NCI-H146 (cell line): ENCODE data around the gene HGS.

Experiments used
- DNase-seq: peaks from one replicate; lab custom pipeline; 2025; lab: John Stamatoyannopoulos, UW

HGS gene

DNA sequence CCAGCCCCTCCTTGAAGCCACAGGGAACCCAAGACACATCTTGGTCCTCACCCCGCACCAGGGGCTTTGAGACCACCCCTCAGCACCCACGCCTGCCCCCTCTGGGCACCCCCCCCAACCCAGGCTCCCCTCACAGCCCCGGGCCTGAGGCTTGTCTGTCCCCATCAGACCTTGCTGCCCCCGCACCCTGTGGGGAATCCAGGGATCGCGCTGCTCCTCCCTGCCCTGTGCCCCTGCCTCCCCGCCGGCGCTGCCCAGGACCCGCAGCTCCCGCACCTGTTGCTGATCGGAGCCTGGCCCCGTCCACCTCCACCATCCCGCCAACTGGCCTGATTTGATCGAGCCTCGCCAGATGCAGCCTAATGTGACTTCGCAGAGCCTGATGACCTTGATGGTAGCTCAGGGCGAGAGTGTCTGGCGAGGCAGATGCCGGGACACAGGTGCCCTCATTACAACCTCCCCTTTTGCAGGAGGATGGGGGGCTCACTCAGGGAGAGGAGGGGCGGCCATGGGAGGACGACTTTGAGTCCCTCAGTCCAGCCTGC lies 57.3 kb downstream of the HGS start:
- peak; percentile 19 for DNase-seq

DNA sequence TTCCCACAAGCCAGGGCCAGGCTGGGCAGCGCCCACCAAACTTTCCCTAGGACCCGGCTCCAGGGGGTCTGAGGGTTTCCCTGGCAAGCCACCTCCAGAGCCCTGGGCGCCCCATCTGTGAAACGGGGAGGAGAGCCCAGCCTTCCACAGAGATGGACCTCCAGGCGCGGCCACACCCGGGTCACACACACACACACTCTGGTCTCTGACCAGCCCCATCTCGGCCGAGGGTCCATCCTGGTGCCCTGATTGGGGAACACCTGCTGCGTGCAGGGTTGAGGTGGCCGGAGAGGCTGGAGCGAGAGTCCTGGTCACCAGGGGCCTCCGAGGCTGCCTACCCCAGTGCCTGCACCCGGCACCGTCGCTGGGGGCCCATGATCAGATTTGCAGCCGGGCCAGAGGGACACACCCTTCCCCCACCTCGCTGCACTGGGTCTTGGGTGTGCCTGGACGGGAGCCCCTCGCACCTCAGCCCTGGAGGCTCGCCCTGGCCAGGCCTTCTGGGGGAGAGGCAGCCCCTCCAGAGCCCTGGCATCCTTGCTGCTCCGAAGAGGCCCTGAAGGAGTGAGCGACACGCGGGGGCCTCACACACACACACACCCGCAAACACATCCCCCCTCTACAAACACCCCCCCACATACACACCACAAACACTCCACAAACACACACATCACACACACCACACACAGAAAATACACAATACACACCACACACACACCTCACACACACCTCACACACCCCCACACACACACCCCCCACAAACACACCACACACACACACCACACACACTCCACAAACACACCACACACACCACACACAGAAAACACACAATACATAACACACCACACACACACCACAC lies 58.0 kb downstream of the HGS start:
- DNase-seq, result no peak
